ENCODE data around the gene NAV2.
"Not testable (repeated sequence)": the region's sequence is repeated elsewhere in the genome, so short reads cannot be mapped to it uniquely, and the experiment has no call there.

The NAV2 gene

GRCh38 chr11:19922689-19923035 lies 210.0 kb downstream of the NAV2 start:
- DNase-seq (ENCODE audit: low read depth), result peak; percentile 22
- TF ChIP-seq CTCF (conservative IDR thresholded peaks at IDR 0.05; ENCODE audit: control insufficient read depth, insufficient read depth, low read depth, low read length), result no peak
- H3K4me3 ChIP-seq (ENCODE audit: control insufficient read depth, low read depth, low read length), result no peak overlapping the region

- no peak overlapping the region for H3K4me3 ChIP-seq (ENCODE audit: control insufficient read depth, low read depth, low read length)
- no peak for TF ChIP-seq CTCF (conservative IDR thresholded peaks at IDR 0.05; ENCODE audit: control insufficient read depth, insufficient read depth, low read depth, low read length)
- no peak for DNase-seq (ENCODE audit: low read depth)
These were observed 211.0 kb downstream of the NAV2 start for GRCh38 chr11:19923626-19924025.

GRCh38 chr11:19924311-19924710 lies 211.7 kb downstream of the NAV2 start:
- no peak for TF ChIP-seq CTCF (conservative IDR thresholded peaks at IDR 0.05; ENCODE audit: control insufficient read depth, insufficient read depth, low read depth, low read length)
- no peak for DNase-seq (ENCODE audit: low read depth)
- no peak overlapping the region for H3K4me3 ChIP-seq (ENCODE audit: control insufficient read depth, low read depth, low read length)

GRCh38 chr11:19924716-19925115 lies 212.1 kb downstream of the NAV2 start:
- no peak for TF ChIP-seq CTCF (conservative IDR thresholded peaks at IDR 0.05; ENCODE audit: control insufficient read depth, insufficient read depth, low read depth, low read length)
- DNase-seq (ENCODE audit: low read depth), result no peak
- H3K4me3 ChIP-seq (ENCODE audit: control insufficient read depth, low read depth, low read length), result no peak overlapping the region

- H3K4me3 ChIP-seq (ENCODE audit: control insufficient read depth, low read depth, low read length); DNase-seq (ENCODE audit: low read depth): not testable (repeated sequence)
These were observed 214.8 kb downstream of the NAV2 start for GRCh38 chr11:19927403-19927802.

GRCh38 chr11:19929147-19929546 lies 216.5 kb downstream of the NAV2 start:
- no peak for TF ChIP-seq CTCF (conservative IDR thresholded peaks at IDR 0.05; ENCODE audit: control insufficient read depth, insufficient read depth, low read depth, low read length)
- H3K4me3 ChIP-seq (ENCODE audit: control insufficient read depth, low read depth, low read length), result no peak overlapping the region

GRCh38 chr11:19929655-19930054 lies 217.0 kb downstream of the NAV2 start:
- DNase-seq (ENCODE audit: low read depth), result peak; percentile 79
- no peak overlapping the region for H3K4me3 ChIP-seq (ENCODE audit: control insufficient read depth, low read depth, low read length)
- TF ChIP-seq CTCF (conservative IDR thresholded peaks at IDR 0.05; ENCODE audit: control insufficient read depth, insufficient read depth, low read depth, low read length), result no peak

More at GRCh38 chr11:19929147-19929546, 216.5 kb downstream of the NAV2 start:
- DNase-seq (ENCODE audit: low read depth), result no peak
